Measurements from ENCODE around the gene PBX1. TPM values are rescaled to one million over a fixed set of nuclear protein-coding genes. Genes with fewer than 3 reads are reported as not detected.

PBX1 gene
- total RNA-seq, 1 experiment from 2014 or later, result 102 TPM

- TF ChIP-seq USF1 (CRISPR knock-in tag; IDR thresholded peaks at IDR 0.05) (no peak), GTF2I (CRISPR knock-in tag; conservative IDR thresholded peaks at IDR 0.05) (no peak), PRRX2 (CRISPR knock-in tag; IDR thresholded peaks at IDR 0.05) (no peak), ZBTB43 (CRISPR knock-in tag; IDR thresholded peaks at IDR 0.05) (no peak), ZNF423 (CRISPR knock-in tag; IDR thresholded peaks at IDR 0.05) (no peak), KAT7 (CRISPR knock-in tag; IDR thresholded peaks at IDR 0.05; ENCODE audit: borderline replicate concordance) (no peak)
Observed at GRCh38 chr1:164562947-164563520, 4.0 kb downstream of the PBX1 start (continued).

- CTCF ChIA-PET, result interaction anchor here (1.1 kb wide), 1 partner anchor 61 kb away, joined by 3 read pairs; no protein-coding TSS in a partner anchor
- peaks cover 67% of the 10 kb centered on the region for H3K4me1 Mint-ChIP-seq
- DNase-seq (ENCODE audit: low spot score), result no peak
- TF ChIP-seq ERG (CRISPR knock-in tag; IDR thresholded peaks at IDR 0.05), result no peak
- TF ChIP-seq IRF1 (CRISPR knock-in tag; IDR thresholded peaks at IDR 0.05), result no peak
- TF ChIP-seq STAT6 (CRISPR knock-in tag; conservative IDR thresholded peaks at IDR 0.05; ENCODE audit: low read depth), result no peak
- no peak for TF ChIP-seq ESRRA (CRISPR knock-in tag; IDR thresholded peaks at IDR 0.05; ENCODE audit: borderline replicate concordance)
- TF ChIP-seq HMGXB4 (CRISPR knock-in tag; IDR thresholded peaks at IDR 0.05), result no peak
- no peak for TF ChIP-seq ELF4 (CRISPR knock-in tag; IDR thresholded peaks at IDR 0.05; ENCODE audit: low read depth)
- TF ChIP-seq ZBTB43 (CRISPR knock-in tag; IDR thresholded peaks at IDR 0.05), result no peak
- no peak for TF ChIP-seq ZNF425 (CRISPR knock-in tag; conservative IDR thresholded peaks at IDR 0.05)
- TF ChIP-seq ZNF396 (CRISPR knock-in tag; IDR thresholded peaks at IDR 0.05; ENCODE audit: borderline replicate concordance), result no peak
- TF ChIP-seq AR (CRISPR knock-in tag; IDR thresholded peaks at IDR 0.05), result no peak
- TF ChIP-seq E2F1 (CRISPR knock-in tag; IDR thresholded peaks at IDR 0.05), result no peak
- TF ChIP-seq ZNF423 (CRISPR knock-in tag; IDR thresholded peaks at IDR 0.05), result no peak
Observed at GRCh38 chr1:164563721-164564360, 4.9 kb downstream of the PBX1 start.

More at GRCh38 chr1:164563721-164564360, 4.9 kb downstream of the PBX1 start:
- POLR2A ChIA-PET, result no interaction called here
- no peaks in the 10 kb centered on the region for H3K27me3 Mint-ChIP-seq (ENCODE audit: low read depth)
- ATAC-seq, result no peak
- peak overlapping the region; percentile 100 for H3K4me3 Mint-ChIP-seq
- no peaks in the 10 kb centered on the region for H3K9me3 Mint-ChIP-seq
- peaks cover 6% of the 10 kb centered on the region; the same call in 1 of the 2 replicates for H3K36me3 Mint-ChIP-seq
- peak overlapping the region; percentile 92 for H3K27ac Mint-ChIP-seq
